ENCODE data around the gene DIPK2B.

DNA sequence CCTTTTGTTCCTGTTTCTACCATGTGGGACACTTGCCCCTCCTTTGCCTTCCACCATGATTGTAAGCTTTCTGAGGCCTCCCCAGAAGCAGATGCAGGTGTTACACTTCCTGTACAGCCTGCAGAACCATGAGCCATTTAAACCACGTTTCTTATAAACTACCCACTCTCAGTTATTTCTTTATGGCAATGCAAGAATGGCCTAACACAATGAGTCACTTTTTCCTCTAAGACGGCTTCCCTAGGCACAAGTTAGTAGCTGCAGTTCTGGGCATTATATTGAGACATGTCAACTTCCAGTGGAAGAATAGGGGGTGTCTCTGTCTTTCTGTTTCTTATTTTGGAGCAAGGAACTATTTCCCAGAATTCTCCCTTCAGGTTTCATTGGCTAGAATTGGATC, 32.9 kb upstream of the DIPK2B start:
- no peak for TF ChIP-seq EZH2phosphoT487 (IDR thresholded peaks at IDR 0.05; ENCODE audit: borderline replicate concordance)
- TF ChIP-seq, protein P1, sequence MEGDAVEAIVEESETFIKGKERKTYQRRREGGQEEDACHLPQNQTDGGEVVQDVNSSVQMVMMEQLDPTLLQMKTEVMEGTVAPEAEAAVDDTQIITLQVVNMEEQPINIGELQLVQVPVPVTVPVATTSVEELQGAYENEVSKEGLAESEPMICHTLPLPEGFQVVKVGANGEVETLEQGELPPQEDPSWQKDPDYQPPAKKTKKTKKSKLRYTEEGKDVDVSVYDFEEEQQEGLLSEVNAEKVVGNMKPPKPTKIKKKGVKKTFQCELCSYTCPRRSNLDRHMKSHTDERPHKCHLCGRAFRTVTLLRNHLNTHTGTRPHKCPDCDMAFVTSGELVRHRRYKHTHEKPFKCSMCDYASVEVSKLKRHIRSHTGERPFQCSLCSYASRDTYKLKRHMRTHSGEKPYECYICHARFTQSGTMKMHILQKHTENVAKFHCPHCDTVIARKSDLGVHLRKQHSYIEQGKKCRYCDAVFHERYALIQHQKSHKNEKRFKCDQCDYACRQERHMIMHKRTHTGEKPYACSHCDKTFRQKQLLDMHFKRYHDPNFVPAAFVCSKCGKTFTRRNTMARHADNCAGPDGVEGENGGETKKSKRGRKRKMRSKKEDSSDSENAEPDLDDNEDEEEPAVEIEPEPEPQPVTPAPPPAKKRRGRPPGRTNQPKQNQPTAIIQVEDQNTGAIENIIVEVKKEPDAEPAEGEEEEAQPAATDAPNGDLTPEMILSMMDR (conservative IDR thresholded peaks at IDR 0.05; ENCODE audit: low read length) = no peak
